ENCODE data around the gene MRGPRE. TPM values are rescaled to one million over a fixed set of nuclear protein-coding genes. Genes with fewer than 3 reads are reported as not detected.

MRGPRE gene
- total RNA-seq, 1 experiment from 2014 or later = not detected

GRCh38 chr11:3208272-3208671 is 23.9 kb downstream of the MRGPRE start:
- TF ChIP-seq EZH2phosphoT487 (IDR thresholded peaks at IDR 0.05; ENCODE audit: borderline replicate concordance, low read length) = no peak
- TF ChIP-seq CTCF (conservative IDR thresholded peaks at IDR 0.05; ENCODE audit: low read depth, low read length) = no peak
- TF ChIP-seq EZH2 (IDR thresholded peaks at IDR 0.05; ENCODE audit: low read length, unreplicated experiment) = no peak
- no peaks in the 10 kb centered on the region for H4K20me1 ChIP-seq (ENCODE audit: low read length)
- H2AFZ ChIP-seq (ENCODE audit: low read length) = no peak overlapping the region
- H3K4me3 ChIP-seq (ENCODE audit: low read length) = no peak overlapping the region
- H3K9me3 ChIP-seq (ENCODE audit: low read length) = no peaks in the 10 kb centered on the region
- POLR2A ChIA-PET (ENCODE audit: unreplicated experiment) = no interaction called here
- H3K79me2 ChIP-seq (ENCODE audit: low read length) = no peaks in the 10 kb centered on the region
- peaks cover 12% of the 10 kb centered on the region for H3K27me3 ChIP-seq (ENCODE audit: low read length)
- CTCF ChIA-PET = no interaction called here
- DNase-seq (no peak), ATAC-seq (no peak)
- no peaks in the 10 kb centered on the region for H3F3A ChIP-seq (ENCODE audit: low read length, unreplicated experiment)
- BruUV-seq (replicated peaks) = no TSS peak
- no peak overlapping the region for H3K9ac ChIP-seq (ENCODE audit: low read length)
- H3K9me2 ChIP-seq (replicated peaks; ENCODE audit: low read length) = no peaks in the 10 kb centered on the region
- no peaks in the 10 kb centered on the region for H3K36me3 ChIP-seq (ENCODE audit: low read depth, low read length)
- H3K27ac ChIP-seq (ENCODE audit: low read length) = no peak overlapping the region
- no peak overlapping the region for H3K4me2 ChIP-seq (ENCODE audit: low read length)
- no peaks in the 10 kb centered on the region for H3K4me1 ChIP-seq (ENCODE audit: insufficient read depth, low read length)
- intact Hi-C loops (cut with micrococcal nuclease) = no loop called here

GRCh38 chr11:3207526-3208189 is 24.6 kb downstream of the MRGPRE start:
- intact Hi-C loops (cut with micrococcal nuclease) = no loop called here
- Histone ChIP-seq H3K4me2 (ENCODE audit: low read length) (no peak overlapping the region), H3K9me2 (replicated peaks; ENCODE audit: low read length) (no peaks in the 10 kb centered on the region), H3K27me3 (ENCODE audit: low read length) (peaks cover 17% of the 10 kb centered on the region), H3K4me3 (ENCODE audit: low read length) (no peak overlapping the region), H3F3A (ENCODE audit: low read length, unreplicated experiment) (no peaks in the 10 kb centered on the region), H3K36me3 (ENCODE audit: low read depth, low read length) (no peaks in the 10 kb centered on the region), H2AFZ (ENCODE audit: low read length) (no peak overlapping the region), H3K9me3 (ENCODE audit: low read length) (no peaks in the 10 kb centered on the region), H3K27ac (ENCODE audit: low read length) (no peak overlapping the region), H3K4me1 (ENCODE audit: insufficient read depth, low read length) (no peaks in the 10 kb centered on the region), H4K20me1 (ENCODE audit: low read length) (no peaks in the 10 kb centered on the region), H3K9ac (ENCODE audit: low read length) (no peak overlapping the region), H3K79me2 (ENCODE audit: low read length) (no peaks in the 10 kb centered on the region)
- ChIA-PET POLR2A (ENCODE audit: unreplicated experiment) (no interaction called here), CTCF (no interaction called here)
- ATAC-seq = no peak
- DNase-seq = no peak
- TF ChIP-seq CTCF (conservative IDR thresholded peaks at IDR 0.05; ENCODE audit: low read depth, low read length) (no peak), EZH2 (IDR thresholded peaks at IDR 0.05; ENCODE audit: low read length, unreplicated experiment) (no peak), EZH2phosphoT487 (IDR thresholded peaks at IDR 0.05; ENCODE audit: borderline replicate concordance, low read length) (no peak)
- BruUV-seq (replicated peaks) = no TSS peak

- H3K9ac ChIP-seq (ENCODE audit: low read length) = no peak overlapping the region
- no peak overlapping the region for H3K4me2 ChIP-seq (ENCODE audit: low read length)
- peaks cover 22% of the 10 kb centered on the region for H3K27me3 ChIP-seq (ENCODE audit: low read length)
- H3K27ac ChIP-seq (ENCODE audit: low read length) = no peak overlapping the region
- H4K20me1 ChIP-seq (ENCODE audit: low read length) = no peaks in the 10 kb centered on the region
- intact Hi-C loops (cut with micrococcal nuclease) = no loop called here
- DNase-seq = no peak
- ATAC-seq = no peak
- H3K4me3 ChIP-seq (ENCODE audit: low read length) = no peak overlapping the region
- no peaks in the 10 kb centered on the region for H3K9me2 ChIP-seq (replicated peaks; ENCODE audit: low read length)
- no peaks in the 10 kb centered on the region for H3K9me3 ChIP-seq (ENCODE audit: low read length)
- H3K36me3 ChIP-seq (ENCODE audit: low read depth, low read length) = no peaks in the 10 kb centered on the region
- no peak overlapping the region for H2AFZ ChIP-seq (ENCODE audit: low read length)
- TF ChIP-seq CTCF (conservative IDR thresholded peaks at IDR 0.05; ENCODE audit: low read depth, low read length) (no peak), EZH2 (IDR thresholded peaks at IDR 0.05; ENCODE audit: low read length, unreplicated experiment) (no peak), EZH2phosphoT487 (IDR thresholded peaks at IDR 0.05; ENCODE audit: borderline replicate concordance, low read length) (no peak)
- H3F3A ChIP-seq (ENCODE audit: low read length, unreplicated experiment) = no peaks in the 10 kb centered on the region
- H3K79me2 ChIP-seq (ENCODE audit: low read length) = no peaks in the 10 kb centered on the region
- POLR2A ChIA-PET (ENCODE audit: unreplicated experiment) = no interaction called here
- H3K4me1 ChIP-seq (ENCODE audit: insufficient read depth, low read length) = no peaks in the 10 kb centered on the region
- no TSS peak for BruUV-seq (replicated peaks)
- CTCF ChIA-PET = no interaction called here
These were observed 25.4 kb downstream of the MRGPRE start for GRCh38 chr11:3206922-3207204.
